Choroid plexus epithelial cell (primary cell): ENCODE measurements around the gene SERPINB7.
A peak's percentile ranks its signal among the peaks of the same experiment; 100 is the strongest.

Source experiments
- DNase-seq: peaks from one replicate; pipeline ENCODE4 v3.0.0-alpha.2; 2010; ENCODE audit warnings: low read depth
- H3K4me3 ChIP-seq: 2 replicates; pipeline ENCODE4 v1.5.1; 2011; ENCODE audit warnings: low read depth, mild to moderate bottlenecking, control low read depth, low read length, moderate library complexity
- CTCF ChIP-seq: conservative IDR thresholded peaks from 2 replicates; pipeline ENCODE4 v1.5.1; 2011; ENCODE audit warnings: low read depth, mild to moderate bottlenecking, control low read depth, inconsistent platforms, low read length, moderate library complexity

Gene SERPINB7

GRCh38 chr18:63828656-63829055 lies 53.4 kb downstream of the SERPINB7 start:
- no peak for DNase-seq
- no peak for TF ChIP-seq CTCF

GRCh38 chr18:63829886-63830285 lies 54.7 kb downstream of the SERPINB7 start:
- TF ChIP-seq CTCF, result no peak
- no peak for DNase-seq
- H3K4me3 ChIP-seq, result no peak overlapping the region

More at GRCh38 chr18:63828656-63829055, 53.4 kb downstream of the SERPINB7 start:
- no peak overlapping the region for H3K4me3 ChIP-seq

GRCh38 chr18:63831080-63831788 lies 56.0 kb downstream of the SERPINB7 start:
- peak; percentile 66 for DNase-seq
- no peak for TF ChIP-seq CTCF
- H3K4me3 ChIP-seq, result no peak overlapping the region

GRCh38 chr18:63832470-63832869 lies 57.3 kb downstream of the SERPINB7 start:
- TF ChIP-seq CTCF, result no peak
- H3K4me3 ChIP-seq, result no peak overlapping the region
- DNase-seq, result no peak

GRCh38 chr18:63834471-63835113 lies 59.4 kb downstream of the SERPINB7 start:
- TF ChIP-seq CTCF, result no peak
- no peak for DNase-seq
- no peak overlapping the region for H3K4me3 ChIP-seq

GRCh38 chr18:63836456-63836855 lies 61.2 kb downstream of the SERPINB7 start:
- no peak for TF ChIP-seq CTCF
- DNase-seq, result no peak
- H3K4me3 ChIP-seq, result no peak overlapping the region

GRCh38 chr18:63837590-63837989 lies 62.4 kb downstream of the SERPINB7 start:
- TF ChIP-seq CTCF, result no peak
- DNase-seq, result no peak
- H3K4me3 ChIP-seq, result no peak overlapping the region
